Measurements from ENCODE around the gene LNX1. TPM values are rescaled to one million over a fixed set of nuclear protein-coding genes. Genes with fewer than 3 reads are reported as not detected.

The LNX1 gene
- polyA plus RNA-seq, 1 donor (not counting 4 experiments of a cell fraction or from before 2014, with no cell fraction given), result 0.22 TPM

GRCh38 chr4:53507058-53507457 lies 84.2 kb downstream of the LNX1 start:
- TF ChIP-seq EZH2 (IDR thresholded peaks at IDR 0.05; ENCODE audit: low read length) (no peak), CTCF (optimal IDR thresholded peaks at IDR 0.05 in 1 of 3, IDR thresholded peaks at IDR 0.05 in 1 of 3, conservative IDR thresholded peaks at IDR 0.05 in 1 of 3; ENCODE audit: extremely low read depth in 1 of 3, insufficient read depth in 2 of 3, low read length in 3 of 3) (no peak)
- H3K27me3 ChIP-seq (ENCODE audit: control insufficient read depth, extremely low read depth, insufficient read depth, low read length), result no peaks in the 10 kb centered on the region
- dilution Hi-C loops (cut with MboI; ENCODE audit: extremely low pct_ligation_motif_present, low sequenced_read_pairs), result no loop called here
- H3K4me3 ChIP-seq (ENCODE audit: control insufficient read depth in 2 of 3, extremely low read depth in 1 of 3, insufficient read depth in 2 of 3, low read depth in 1 of 3, low read length in 3 of 3), result no peak overlapping the region
- FAIRE-seq (no peak), DNase-seq (ENCODE audit: low read depth, low spot score) (no peak)
- no peaks in the 10 kb centered on the region for H3K9me1 ChIP-seq (ENCODE audit: control insufficient read depth, extremely low read depth, insufficient read depth, low read length)
- H4K20me1 ChIP-seq (ENCODE audit: control insufficient read depth, extremely low read depth, insufficient read depth, low read length), result no peaks in the 10 kb centered on the region
- H3K79me2 ChIP-seq (ENCODE audit: control insufficient read depth, insufficient read depth, low read length), result no peaks in the 10 kb centered on the region
- no peak overlapping the region for H3K4me2 ChIP-seq (ENCODE audit: control insufficient read depth, extremely low read depth, insufficient read depth, low read depth, low read length)
- H3K36me3 ChIP-seq (ENCODE audit: control insufficient read depth in 2 of 2, extremely low read depth in 1 of 2, insufficient read depth in 2 of 2, low read length in 2 of 2), result no peaks in the 10 kb centered on the region
- no peaks in the 10 kb centered on the region for H3K9me3 ChIP-seq (ENCODE audit: control insufficient read depth, low read depth, low read length)
- H3K4me1 ChIP-seq (ENCODE audit: control insufficient read depth, extremely low read depth, insufficient read depth, low read length), result no peaks in the 10 kb centered on the region
- H3K27ac ChIP-seq (ENCODE audit: control insufficient read depth, insufficient read depth, low read length), result no peak overlapping the region
- no peak overlapping the region for H2AFZ ChIP-seq (ENCODE audit: control insufficient read depth, low read length)
- H3K9ac ChIP-seq (ENCODE audit: control insufficient read depth, extremely low read depth, insufficient read depth, low read length), result no peak overlapping the region

GRCh38 chr4:53505947-53506346 lies 85.3 kb downstream of the LNX1 start:
- TF ChIP-seq EZH2 (IDR thresholded peaks at IDR 0.05; ENCODE audit: low read length) (no peak), CTCF (optimal IDR thresholded peaks at IDR 0.05 in 1 of 3, IDR thresholded peaks at IDR 0.05 in 1 of 3, conservative IDR thresholded peaks at IDR 0.05 in 1 of 3; ENCODE audit: extremely low read depth in 1 of 3, insufficient read depth in 2 of 3, low read length in 3 of 3) (peak; percentile 17 to 45 (median 44))
- no peak overlapping the region for H3K4me2 ChIP-seq (ENCODE audit: control insufficient read depth, extremely low read depth, insufficient read depth, low read depth, low read length)
- no peaks in the 10 kb centered on the region for H3K27me3 ChIP-seq (ENCODE audit: control insufficient read depth, extremely low read depth, insufficient read depth, low read length)
- no peaks in the 10 kb centered on the region for H3K4me1 ChIP-seq (ENCODE audit: control insufficient read depth, extremely low read depth, insufficient read depth, low read length)
- no peaks in the 10 kb centered on the region for H3K79me2 ChIP-seq (ENCODE audit: control insufficient read depth, insufficient read depth, low read length)
- no peak for DNase-seq (ENCODE audit: low read depth, low spot score)
- H3K4me3 ChIP-seq (ENCODE audit: control insufficient read depth in 2 of 3, extremely low read depth in 1 of 3, insufficient read depth in 2 of 3, low read depth in 1 of 3, low read length in 3 of 3), result no peak overlapping the region
- no peak overlapping the region for H2AFZ ChIP-seq (ENCODE audit: control insufficient read depth, low read length)
- H3K9me1 ChIP-seq (ENCODE audit: control insufficient read depth, extremely low read depth, insufficient read depth, low read length), result no peaks in the 10 kb centered on the region
- no peak for FAIRE-seq
- H3K27ac ChIP-seq (ENCODE audit: control insufficient read depth, insufficient read depth, low read length), result no peak overlapping the region
- H3K9me3 ChIP-seq (ENCODE audit: control insufficient read depth, low read depth, low read length), result no peaks in the 10 kb centered on the region
- no peaks in the 10 kb centered on the region for H3K36me3 ChIP-seq (ENCODE audit: control insufficient read depth in 2 of 2, extremely low read depth in 1 of 2, insufficient read depth in 2 of 2, low read length in 2 of 2)
- dilution Hi-C loops (cut with MboI; ENCODE audit: extremely low pct_ligation_motif_present, low sequenced_read_pairs), result no loop called here
- no peak overlapping the region for H3K9ac ChIP-seq (ENCODE audit: control insufficient read depth, extremely low read depth, insufficient read depth, low read length)
- no peaks in the 10 kb centered on the region for H4K20me1 ChIP-seq (ENCODE audit: control insufficient read depth, extremely low read depth, insufficient read depth, low read length)
